ENCODE data around the gene ASB17.
"Not testable (repeated sequence)": the region's sequence is repeated elsewhere in the genome, so short reads cannot be mapped to it uniquely, and the experiment has no call there.

Gene ASB17, protein sequence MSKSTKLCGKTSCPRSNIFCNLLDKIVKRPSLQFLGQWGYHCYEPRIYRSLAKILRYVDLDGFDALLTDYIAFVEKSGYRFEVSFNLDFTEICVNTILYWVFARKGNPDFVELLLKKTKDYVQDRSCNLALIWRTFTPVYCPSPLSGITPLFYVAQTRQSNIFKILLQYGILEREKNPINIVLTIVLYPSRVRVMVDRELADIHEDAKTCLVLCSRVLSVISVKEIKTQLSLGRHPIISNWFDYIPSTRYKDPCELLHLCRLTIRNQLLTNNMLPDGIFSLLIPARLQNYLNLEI

DNA sequence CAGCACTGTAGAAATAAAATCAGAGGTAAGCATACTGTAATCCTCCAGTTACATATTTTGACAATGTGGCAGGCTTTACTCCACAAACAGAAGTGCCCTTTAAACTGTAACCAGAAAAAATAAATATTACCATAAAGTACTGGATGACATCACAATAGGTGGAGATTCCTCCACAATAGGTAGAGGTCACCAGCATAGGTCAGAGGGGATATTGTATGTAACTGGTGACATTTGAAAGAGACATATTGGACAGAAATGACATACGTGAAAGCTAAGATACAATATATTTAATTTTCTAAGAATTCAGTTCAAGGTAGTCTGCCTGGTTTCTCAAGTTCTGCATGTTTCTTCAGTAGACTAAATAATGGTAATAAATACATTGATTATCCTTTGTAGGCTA, at the start of gene ASB17:
Gene ASB17, minus strand, starts transcription at position 101 of the 400 bp plus-strand sequence. CDS start 113 bp downstream, outside the sequence.
- DNase-seq: no peak

DNA sequence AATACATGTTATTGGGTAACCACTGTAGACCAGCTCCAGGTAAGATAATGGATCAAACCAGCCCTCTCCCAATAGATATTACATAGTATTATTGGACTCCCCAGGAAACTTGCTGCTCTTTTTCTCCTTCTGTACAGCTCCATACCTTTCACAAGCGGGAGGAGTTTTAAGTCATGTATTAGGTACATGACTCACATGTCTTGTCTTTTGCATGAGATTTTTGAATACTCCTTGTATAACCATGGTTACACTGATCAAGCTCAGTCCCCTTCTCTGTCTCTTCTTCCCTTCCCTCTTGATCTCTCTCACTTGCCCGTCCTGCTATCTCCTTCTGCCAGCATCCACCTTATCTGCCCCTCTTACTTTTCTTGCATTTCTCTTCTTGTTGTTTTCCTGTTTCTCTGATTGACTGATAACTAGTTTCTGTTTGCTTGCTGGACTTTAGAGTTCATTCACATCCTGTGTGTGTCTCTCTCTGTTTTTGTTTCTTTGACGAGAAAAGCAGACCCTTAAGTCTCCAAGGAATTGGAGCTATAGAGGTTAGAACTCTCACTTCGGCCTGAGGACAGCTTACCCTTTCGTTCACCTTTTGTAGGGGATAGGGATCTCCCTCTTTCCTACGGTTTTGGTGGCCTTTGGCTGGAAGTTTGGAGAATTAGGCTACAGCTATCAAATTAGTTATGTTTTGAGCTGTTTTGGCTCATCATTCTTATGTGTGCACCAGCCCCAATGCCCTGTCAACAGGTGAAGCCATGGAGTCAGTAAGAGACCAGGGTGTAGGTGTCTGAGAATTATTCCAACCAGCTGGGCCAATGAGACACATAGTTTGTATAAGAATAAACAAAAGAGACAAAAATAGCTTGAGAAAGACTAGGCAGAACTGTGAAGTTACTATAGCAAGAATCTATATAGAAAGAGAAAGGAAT, 49.0 kb upstream of the ASB17 start:
- no peak for DNase-seq

DNA sequence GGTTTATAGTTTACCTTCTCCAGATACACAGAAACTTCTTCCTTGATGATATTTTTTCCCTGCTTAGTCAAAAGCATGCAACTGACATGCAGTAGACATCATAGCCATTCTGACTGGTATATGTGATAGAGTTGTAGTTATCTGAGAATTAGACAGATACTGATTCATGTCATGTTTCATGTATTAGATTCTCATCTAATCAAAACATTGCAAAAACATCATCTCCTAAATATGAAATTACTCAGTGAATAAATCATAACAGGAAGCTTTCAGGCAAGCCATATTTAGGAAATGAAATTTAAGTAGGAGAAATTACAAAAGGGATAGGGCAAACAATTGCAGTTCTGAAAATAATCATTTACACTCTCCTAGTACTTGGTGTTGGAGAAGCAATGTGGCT, 38.4 kb upstream of the ASB17 start:
- DNase-seq: no peak

DNA sequence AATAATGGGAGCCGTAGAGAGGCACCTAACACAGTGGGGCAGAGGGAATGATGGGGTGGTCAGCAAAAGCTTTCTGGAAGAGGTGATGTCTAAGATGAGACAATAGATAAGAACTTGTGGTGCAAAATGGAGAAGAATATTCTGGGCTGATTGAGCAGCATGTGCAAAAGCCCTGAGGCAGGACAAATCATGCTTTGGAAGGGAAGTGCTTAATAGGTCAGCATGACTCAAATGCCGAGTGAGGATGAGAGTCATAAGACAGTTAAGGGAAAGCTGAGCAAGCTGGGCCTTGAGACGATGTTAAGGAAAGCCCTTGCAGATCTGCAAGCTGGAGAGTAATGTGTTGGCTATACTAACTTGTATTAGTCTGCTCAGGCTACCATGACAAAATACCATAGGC, 37.3 kb upstream of the ASB17 start:
- peak; percentile 8 to 56 (median 41) for DNase-seq

DNA sequence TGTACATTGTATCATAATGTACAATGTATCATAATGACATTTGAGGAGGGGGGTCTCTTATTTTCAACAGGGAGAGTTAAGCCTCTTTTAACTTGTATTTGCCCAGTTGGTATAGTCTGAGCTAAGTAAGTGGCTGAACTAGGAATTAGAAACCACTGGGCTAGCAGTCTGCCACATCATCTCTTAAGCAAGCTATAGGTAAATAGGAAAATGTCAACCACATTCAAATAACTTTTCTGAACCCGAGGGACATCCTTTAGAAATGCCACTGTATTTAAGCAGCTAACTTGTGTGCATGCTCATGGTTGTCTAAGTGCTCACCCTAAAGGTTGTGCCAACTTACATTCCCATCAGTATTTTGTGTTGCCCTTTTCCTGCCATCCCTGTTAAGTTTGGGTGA, 35.5 kb upstream of the ASB17 start:
- DNase-seq: no peak

DNA sequence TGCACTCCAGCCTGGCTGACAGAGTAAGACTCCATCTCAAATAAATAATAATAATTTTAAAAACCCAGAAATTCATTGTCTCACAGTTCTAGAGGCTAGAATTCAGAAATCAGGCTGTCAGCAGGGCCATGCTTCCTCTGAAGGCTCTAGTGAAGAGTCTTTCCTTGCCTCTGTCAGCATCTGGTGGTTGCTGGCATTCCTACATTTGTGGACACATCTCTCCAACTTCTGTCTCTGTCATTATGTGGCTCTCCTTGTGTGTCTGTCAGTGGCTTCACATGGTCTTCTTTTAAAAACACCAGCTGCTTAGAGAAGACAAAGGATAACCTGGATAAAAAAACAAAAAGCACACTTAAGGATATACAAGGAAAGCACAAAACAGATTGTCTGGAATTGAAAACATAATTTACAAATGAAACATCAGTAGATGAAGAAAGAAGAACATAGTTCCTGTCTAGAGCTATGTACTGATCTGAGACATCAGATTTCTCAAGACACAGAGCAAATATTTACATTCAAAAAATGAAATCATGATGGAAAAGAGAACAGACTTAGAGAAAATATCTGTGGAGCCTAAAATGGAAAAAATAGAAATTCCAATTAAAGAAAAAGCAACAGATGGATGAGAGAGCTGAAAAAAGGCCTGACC, 32.7 kb upstream of the ASB17 start:
- no peak for DNase-seq

DNA sequence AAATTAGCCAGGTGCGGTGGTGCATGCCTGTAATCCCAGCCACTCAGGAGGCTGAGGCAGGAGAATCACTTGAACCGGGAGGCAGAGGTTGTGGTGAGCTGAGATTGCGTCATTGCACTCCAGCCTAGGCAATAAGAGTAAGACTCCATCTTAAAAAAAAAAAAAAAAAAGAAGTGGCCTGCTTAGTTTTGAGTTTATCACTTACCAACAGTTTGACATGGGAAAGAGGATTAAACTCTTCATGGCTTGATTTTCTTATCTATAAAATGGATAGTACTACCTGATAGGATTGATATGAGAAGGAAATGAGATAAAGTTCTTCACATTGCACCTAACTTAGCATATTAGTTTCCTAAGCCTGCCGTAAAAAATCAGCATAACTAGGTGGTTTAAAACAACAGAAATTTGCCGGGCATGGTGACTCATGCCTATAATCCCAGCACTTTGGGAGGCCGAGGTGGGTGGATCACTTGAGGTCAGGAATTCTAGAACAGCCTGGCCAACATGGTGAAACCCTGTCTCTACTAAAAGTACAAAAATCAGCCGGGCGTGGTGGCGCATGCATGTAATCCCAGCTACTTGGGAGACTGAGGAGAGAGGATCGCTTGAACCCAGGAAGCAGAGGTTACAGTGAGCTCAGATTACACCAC, 32.0 kb upstream of the ASB17 start:
- not testable (repeated sequence) for DNase-seq

DNA sequence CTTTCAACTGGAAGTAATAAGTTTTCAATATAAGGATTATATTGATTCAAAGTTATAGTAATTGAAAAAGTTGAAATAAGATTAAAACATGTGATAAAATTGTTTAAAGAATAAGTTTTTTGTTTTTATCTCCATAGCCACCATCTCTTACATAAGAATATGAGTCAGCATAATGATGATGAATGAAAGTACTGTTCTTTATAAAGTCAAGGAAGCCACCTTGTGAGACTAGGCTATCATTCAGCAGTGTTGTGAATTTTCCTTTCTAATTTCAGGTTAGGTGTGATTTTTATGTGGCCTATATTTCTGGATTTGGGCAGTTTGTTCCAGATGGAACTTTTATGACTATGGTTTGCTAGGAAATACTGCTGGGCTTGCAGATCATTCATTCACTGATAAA, 22.4 kb upstream of the ASB17 start:
- no peak for DNase-seq

DNA sequence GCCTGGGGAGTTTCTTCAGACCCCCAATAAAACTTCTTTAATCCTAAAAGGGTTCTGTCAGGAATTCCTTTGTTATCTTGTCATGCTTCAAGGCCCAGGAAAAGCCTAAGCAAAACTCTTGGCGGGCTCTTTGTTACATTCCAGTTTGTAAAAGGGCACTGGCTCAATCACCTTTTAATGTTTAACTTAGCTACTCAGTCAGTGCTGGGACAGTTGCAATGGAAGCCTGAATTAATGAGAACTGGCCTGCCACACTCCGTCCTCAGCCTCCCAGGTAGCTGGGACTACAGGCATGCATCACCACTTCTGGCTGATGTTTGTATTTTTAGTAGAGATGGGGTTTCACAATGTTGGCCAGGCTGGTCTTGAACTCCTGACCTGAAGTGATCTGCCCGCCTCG, 21.3 kb upstream of the ASB17 start:
- DNase-seq: no peak

DNA sequence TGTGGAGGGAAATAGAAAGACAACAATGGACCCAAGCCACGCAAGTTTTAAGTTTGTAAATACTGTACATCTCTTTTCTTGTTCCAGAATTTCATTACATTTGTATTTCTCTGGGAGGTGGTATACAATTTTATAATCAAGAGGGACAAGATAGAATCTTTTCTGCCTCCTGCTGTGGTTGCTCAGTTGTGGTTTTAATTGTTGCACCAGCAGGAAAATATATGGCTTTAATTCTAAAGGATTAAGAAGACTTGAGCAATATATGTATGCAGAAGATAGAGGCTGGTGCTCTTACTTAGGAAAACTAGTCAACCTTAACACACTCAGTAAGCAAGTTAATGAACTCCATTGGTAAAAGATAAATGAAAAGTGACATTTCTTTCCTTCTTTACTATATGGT, 19.8 kb upstream of the ASB17 start:
- DNase-seq: no peak

DNA sequence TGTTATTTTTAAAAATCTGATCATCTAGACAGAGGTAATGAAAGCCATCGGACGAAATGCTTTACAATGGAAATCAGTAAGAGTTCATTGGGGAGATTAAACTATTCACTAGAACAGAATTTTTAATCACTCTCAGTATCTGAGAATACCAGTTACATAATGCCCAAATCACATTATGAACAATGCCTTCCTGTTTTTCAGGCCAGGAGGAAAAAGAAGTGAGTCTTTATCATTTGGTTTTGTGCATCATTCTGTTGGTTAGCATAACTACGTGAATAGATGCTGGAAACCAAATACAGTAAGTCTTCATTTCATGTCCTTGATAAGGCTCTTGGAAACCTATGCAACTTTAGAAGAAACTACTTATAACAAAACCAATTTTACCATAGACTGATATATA, 18.0 kb upstream of the ASB17 start:
- DNase-seq: no peak

DNA sequence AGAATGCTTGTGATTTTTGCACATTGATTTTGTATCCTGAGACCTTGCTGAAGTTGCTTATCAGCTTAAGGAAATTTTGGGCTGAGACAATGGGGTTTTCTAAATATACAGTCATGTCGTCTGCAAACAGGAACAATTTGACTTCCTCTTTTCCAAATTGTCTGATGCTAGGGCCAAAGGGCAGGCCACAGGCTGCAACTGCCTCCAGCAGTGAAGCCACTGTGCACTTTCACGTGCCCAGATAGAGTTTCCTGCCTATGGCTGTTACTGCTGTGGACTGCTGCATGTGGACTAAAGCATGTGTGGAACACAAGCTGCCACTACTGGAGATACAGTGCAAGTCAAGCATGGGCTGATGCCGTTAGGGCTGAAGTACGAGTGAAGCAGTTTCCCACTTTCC, 10.8 kb upstream of the ASB17 start:
- DNase-seq: peak; percentile 20 to 38 (median 31)

DNA sequence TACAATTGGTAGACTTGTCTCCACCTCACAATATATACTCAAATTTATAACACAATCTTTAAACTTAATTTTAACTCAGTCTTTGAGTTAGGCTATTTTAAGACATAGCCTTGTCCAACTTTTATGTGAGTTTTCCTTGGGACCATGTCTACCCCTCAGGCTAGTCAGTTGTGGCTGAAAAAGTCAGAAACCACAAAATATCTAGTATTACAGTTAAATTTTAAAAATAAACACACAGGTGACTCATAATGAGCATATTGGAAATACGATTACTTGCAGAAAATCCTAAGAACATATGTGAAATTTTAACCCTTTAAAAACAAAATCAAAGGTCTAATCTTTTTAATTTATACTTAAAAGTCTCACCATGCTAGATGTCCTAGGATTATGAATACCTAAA, 4.8 kb upstream of the ASB17 start:
- DNase-seq: no peak

DNA sequence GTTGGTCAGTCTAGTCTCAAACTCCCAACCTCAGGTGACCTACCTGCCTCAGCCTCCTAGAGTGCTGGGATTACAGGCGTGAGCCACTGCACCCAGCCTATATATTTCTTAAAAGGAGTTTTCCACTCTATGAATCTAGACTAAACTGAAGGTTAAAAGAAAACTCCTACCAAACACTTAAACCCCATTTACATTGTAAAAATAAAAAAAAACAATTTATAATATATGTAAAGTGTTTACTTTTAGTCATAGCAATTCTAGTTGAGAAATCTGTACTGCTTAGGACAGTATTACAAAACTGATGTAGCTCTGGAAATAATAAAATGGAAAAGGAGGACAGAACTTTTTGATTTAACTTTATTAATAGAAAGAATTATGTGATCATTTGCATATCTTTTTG, 9.5 kb downstream of the ASB17 start:
- DNase-seq: no peak

DNA sequence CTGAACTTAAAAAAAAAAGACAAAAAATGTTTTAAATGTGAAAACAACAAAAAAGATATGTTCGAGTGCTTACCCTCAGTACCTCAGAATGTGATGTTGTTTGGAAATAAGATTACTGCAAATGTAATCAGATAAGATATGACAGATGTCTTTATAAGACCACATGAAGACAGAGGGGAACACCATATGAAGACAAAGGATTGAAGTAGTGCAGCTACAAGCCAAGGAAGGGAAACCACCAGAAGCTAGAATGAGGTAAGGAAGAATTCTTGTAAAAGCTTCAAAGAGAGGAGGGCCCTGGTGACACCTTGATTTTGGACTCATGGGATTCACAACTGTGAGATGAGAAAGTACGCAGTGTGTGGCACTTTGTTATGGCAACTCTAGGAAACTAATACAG, 15.4 kb downstream of the ASB17 start:
- no peak for DNase-seq

DNA sequence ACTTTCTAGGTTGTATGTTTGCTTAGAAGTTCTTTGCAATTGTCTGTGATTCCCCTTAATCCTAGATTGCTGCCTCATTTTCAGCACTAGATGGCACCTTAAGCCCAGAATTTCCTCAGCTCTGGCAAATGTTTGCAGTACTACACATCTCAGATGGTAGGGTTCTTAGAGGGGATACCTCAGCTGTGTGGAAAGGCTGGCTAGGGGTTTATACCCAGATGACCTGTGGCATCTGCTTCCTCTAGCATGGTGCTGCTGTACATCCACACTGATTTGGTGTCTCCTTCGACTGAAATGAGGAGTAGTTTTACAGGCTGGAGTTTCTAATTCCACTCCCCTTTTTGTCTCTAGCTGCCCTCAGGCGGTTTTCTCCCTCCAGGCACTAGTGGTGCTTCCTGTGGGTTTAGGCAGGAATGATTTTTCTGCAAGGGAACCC, 23.5 kb downstream of the ASB17 start:
- DNase-seq: peak; percentile 14 to 43 (median 19)

DNA sequence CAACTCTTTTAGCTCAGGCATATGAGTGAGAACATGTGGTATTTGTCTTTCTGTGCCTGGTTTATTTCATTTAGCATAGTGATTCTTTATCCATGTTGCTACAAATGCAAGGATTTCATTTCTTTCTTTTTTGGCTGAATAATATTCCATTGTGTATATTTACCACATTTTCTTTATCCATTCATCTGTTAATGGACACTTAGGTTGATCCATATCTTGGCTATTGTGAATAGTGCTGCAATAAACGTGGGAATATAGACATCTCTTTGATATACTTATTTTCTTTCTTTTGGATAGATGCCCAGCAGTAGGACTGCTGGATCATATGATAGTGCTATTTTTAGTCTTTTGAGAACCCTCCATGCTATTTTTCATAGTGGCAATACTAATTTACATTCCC, 30.8 kb downstream of the ASB17 start:
- no peak for DNase-seq

DNA sequence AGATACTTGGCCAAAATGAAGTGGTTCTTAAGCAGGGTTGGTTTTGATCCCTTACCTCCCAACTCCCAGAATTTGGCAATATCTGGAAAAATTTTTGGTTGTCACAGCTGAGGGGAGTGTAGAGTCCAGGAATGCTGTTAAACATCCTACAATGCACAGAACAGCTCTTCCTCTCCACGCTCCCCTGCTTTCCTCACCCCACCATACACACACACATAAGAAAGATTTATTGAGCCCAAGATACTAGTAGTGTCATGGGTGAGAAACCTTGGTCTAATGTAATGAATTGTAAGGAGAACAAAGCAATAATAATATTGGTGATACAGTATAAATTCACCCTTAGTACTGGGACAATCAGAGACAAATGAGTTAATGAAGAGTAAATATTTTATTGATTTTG, 47.8 kb downstream of the ASB17 start:
- no peak for DNase-seq

DNA sequence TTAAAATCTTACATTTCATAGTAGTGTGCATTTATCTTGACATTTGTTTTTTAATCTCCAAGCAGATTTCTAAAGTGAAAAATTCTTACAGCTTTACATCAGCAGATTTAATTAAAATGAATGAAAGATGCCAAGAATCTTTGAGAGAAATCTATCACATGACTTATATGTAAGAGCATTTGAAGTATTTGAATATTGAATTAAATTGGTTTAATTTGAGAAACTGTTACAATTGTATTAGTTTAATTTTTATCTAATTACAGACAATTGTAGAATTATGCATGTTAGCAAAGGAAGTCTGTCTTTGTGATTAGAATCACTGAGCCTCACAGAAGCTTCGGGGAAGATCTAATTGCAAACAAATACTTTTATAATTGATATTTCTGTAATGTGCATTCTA, 52.2 kb downstream of the ASB17 start:
- DNase-seq: no peak

DNA sequence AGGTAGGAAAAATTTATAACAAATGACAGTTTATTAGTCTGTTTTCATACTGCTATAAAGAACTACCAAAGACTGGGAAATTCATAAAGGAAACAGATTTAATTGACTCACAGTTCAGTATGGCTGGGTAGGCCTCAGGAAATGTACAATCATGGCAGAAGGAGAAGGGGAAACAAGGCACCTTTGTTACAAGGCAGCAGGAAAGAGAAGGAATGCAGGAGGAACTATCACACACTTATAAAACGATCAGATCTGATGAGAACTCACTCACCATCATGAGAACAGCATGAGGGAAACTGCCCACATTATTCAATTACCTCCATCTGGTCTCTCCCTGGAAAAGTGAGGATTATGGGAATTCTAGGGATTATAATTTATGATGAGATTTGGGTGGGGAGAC, 61.3 kb downstream of the ASB17 start:
- DNase-seq: no peak

All from suppressor macrophage treated with lipopolysaccharide for 1 hour (primary cell).